Fibroblast of villous mesenchyme (primary cell): Measurements from ENCODE around the gene DISC1. TPM values are rescaled to one million over a fixed set of nuclear protein-coding genes. Genes with fewer than 3 reads are reported as not detected.
"Not testable (repeated sequence)": the region's sequence is repeated elsewhere in the genome, so short reads cannot be mapped to it uniquely, and the experiment has no call there.

ENCODE experiments used
- DNase-seq: peaks from one replicate; pipeline ENCODE4 v3.0.0-alpha.2; 2010; ENCODE audit warnings: low read depth
- H3K4me3 ChIP-seq: 2 replicates; pipeline ENCODE4 v1.5.1; 2011; ENCODE audit warnings: low read depth, mild to moderate bottlenecking, low read length
- total RNA-seq: library from RNA; depleted of rRNA; stranded (reverse); fragments of >200 nt; gene quantifications from 2 replicates; pipeline ENCODE4 v1.2.3, GENCODE V29; 2012
- TF ChIP-seq, protein P1 (sequence below): IDR thresholded peaks from 2 replicates; pipeline ENCODE4 v1.5.1; 2012; ENCODE audit warnings: low read depth, mild to moderate bottlenecking, low read length; ENCODE audit not compliant: insufficient read depth

Gene DISC1
- total RNA-seq, 1 donor, result 9.9 TPM

DNA sequence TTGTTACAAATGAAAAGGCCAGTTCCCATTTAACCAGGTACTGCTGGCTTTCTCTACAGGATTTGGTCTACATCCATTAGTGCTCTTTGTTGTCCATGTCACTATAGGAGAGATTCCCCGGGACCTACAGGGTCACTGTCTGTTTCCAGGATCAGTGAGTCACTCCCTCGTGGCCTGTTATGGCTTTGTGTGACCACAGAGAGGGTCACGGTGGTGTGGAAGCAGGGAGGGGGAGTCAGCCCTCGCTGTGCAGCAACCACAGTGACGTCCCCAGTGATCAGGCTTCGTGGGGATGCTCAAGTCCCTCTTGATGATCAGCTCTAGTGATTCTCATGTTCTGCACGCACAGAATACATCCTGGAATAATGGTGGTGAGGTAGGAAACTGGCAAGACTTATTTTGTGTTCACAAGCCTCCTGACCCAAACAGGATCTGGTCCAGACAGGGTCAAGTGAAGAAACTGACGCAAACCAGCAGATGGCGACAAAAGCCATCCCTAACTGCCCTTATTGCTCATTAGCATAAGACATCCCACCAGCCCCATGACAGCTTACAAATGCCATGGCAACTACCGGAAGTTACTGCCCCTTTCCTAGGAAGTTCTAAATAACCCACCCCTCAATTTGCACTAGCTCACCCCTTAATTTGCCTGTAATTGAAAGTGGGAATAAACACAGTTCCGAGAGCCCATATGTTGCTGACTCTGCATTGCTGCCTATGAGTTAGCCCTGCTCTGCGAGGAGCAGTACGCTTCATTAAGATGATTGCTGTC, 98.5 kb downstream of the DISC1 start:
- peak; percentile 77 for DNase-seq
- TF ChIP-seq, protein P1, sequence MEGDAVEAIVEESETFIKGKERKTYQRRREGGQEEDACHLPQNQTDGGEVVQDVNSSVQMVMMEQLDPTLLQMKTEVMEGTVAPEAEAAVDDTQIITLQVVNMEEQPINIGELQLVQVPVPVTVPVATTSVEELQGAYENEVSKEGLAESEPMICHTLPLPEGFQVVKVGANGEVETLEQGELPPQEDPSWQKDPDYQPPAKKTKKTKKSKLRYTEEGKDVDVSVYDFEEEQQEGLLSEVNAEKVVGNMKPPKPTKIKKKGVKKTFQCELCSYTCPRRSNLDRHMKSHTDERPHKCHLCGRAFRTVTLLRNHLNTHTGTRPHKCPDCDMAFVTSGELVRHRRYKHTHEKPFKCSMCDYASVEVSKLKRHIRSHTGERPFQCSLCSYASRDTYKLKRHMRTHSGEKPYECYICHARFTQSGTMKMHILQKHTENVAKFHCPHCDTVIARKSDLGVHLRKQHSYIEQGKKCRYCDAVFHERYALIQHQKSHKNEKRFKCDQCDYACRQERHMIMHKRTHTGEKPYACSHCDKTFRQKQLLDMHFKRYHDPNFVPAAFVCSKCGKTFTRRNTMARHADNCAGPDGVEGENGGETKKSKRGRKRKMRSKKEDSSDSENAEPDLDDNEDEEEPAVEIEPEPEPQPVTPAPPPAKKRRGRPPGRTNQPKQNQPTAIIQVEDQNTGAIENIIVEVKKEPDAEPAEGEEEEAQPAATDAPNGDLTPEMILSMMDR, result peak; percentile 60
- H3K4me3 ChIP-seq, result no peak overlapping the region

DNA sequence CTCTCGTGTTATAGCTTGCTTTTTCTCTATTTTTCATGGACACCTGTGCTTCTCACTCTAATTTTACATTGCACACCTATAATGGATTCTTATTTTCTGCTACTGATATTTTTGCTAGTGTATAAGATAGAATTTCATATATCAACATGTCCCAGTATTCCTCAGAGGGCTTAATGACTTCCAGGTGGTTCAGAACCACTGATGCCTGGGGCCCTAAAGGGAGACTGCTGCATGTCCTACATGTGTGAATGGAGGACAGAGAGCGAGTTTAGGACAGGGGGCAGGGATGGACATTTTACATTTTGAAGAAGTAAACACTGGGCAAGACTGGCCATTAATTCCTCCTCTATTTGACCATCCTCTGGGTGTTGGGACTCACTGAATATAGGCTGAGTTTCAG, 100.6 kb downstream of the DISC1 start:
- TF ChIP-seq, protein P1, result no peak
- no peak overlapping the region for H3K4me3 ChIP-seq
- DNase-seq, result no peak

- DNase-seq, H3K4me3 ChIP-seq: not testable (repeated sequence)
Measured at GRCh38 chr1:231728987-231729386, 102.4 kb downstream of the DISC1 start.

GRCh38 chr1:231729544-231729943, 103.0 kb downstream of the DISC1 start:
- no peak for DNase-seq
- H3K4me3 ChIP-seq, result no peak overlapping the region
- TF ChIP-seq, protein P1, result no peak

- DNase-seq, result no peak
Measured at GRCh38 chr1:231731268-231731667, 104.7 kb downstream of the DISC1 start.

DNA sequence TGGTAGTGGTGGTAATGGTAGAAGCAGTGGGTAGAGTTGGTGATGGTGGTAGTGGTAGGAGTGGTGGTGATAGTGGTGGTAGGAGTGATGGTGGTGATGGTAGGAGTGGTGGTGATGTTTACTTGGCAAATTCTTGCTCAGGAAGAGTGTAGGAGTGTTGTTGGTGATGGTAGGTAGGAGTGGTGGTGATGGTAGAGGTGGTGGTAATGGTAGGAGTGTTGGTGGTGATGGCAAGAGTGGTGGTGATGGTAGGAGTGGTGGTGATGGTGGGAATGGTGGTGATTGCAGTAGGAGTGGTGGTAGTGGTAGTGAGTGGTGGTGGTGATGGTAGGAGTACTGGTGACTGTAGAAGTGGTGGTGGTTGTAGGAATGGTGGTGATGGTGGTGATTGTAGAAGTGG, 106.5 kb downstream of the DISC1 start:
- no peak overlapping the region for H3K4me3 ChIP-seq
- TF ChIP-seq, protein P1, result no peak
- DNase-seq, result no peak

More at GRCh38 chr1:231731268-231731667, 104.7 kb downstream of the DISC1 start:
- TF ChIP-seq, protein P1, result no peak
- H3K4me3 ChIP-seq, result no peak overlapping the region

GRCh38 chr1:231733672-231734071, 107.1 kb downstream of the DISC1 start:
- TF ChIP-seq, protein P1, result no peak
- DNase-seq, result no peak
- no peak overlapping the region for H3K4me3 ChIP-seq
